Effector memory CD4-positive, alpha-beta T cell (primary cell): ENCODE data around the gene SBF2.

Source experiments
- DNase-seq, 3 donors: peaks; one replicate each; pipeline ENCODE4 v3.0.0-alpha.2; 2020
- H3K27ac ChIP-seq: 2 replicates; pipeline ENCODE4 v1.7.0; 2013; ENCODE audit warnings: mild to moderate bottlenecking, low read length, moderate library complexity; ENCODE audit not compliant: insufficient read depth, poor library complexity, severe bottlenecking
- H3K27me3 ChIP-seq: replicated peaks from 2 replicates; pipeline ENCODE4 v1.7.0; 2013; ENCODE audit warnings: mild to moderate bottlenecking, low read length; ENCODE audit not compliant: insufficient read depth, control insufficient read depth, poor library complexity, severe bottlenecking
- H3K36me3 ChIP-seq: 2 replicates; pipeline ENCODE4 v1.7.0; 2013; ENCODE audit warnings: mild to moderate bottlenecking, low read length, moderate library complexity; ENCODE audit not compliant: control insufficient read depth, insufficient read depth
- H3K4me1 ChIP-seq: 2 replicates; pipeline ENCODE4 v1.7.0; 2013; ENCODE audit warnings: low read length, mild to moderate bottlenecking; ENCODE audit not compliant: control insufficient read depth, insufficient read depth, poor library complexity, severe bottlenecking
- H3K4me3 ChIP-seq: 2 replicates; pipeline ENCODE4 v1.7.0; 2013; ENCODE audit warnings: low read length, low read depth, mild to moderate bottlenecking; ENCODE audit not compliant: insufficient read depth, poor library complexity, severe bottlenecking
- H3K9me3 ChIP-seq: 2 replicates; pipeline ENCODE4 v1.7.0; 2013; ENCODE audit warnings: mild to moderate bottlenecking, low read length, moderate library complexity; ENCODE audit not compliant: control insufficient read depth
- total RNA-seq, 3 donors: gene quantifications; one replicate each; lab custom pipeline; 2026; lab: John Stamatoyannopoulos, UW

SBF2 gene
- total RNA-seq, result 30.4 to 44.0 (median 43.8) reads per million in 3 donors

DNA sequence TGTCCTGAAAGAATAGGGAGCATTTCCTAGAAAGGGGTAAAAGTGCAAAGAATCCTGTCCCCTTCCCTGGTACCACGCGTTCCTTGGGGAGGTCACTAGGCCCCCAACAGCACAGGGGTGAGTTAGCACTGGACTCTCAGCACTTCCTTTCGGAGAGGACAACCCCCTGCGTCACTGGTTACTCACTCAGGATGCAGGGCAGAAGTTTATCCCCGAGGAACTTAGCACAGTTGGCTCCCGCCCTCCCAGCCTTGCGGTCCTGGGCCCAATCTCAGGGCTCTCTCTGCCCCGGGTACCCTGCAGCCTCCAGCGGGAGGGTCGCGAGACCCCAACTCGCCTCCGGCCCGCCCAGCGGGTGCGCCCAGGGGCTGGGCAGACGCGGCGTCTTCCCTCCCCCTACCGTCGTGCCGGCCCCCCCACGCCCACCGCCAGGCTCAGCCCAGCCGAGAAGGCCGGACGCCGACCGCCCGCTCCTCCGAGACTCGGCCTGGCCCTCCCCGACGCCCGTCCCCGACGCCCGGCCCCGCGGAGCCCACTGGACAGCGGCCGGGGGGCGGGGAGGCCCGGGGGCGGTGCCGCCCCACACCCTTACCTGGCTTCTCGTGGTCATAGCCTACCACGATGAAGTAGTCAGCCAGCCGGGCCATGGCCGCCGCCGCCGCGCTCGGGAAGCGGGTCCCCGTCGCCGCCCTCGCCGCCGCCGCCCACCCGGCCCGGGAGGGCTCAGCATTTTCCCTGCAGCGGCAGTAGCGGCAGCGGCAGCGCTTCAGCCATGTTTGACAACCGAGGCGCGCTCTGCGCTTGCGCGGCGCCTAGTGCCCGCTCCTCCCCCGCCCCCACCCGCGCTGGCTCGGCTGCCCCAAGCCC lies at the start of gene SBF2:
SBF2 (minus strand) TSS at position 797 of the 867 bp plus-strand sequence; CDS start at position 647, 150 bp downstream.
- H3K27ac ChIP-seq, result no peak within 1 kb of the TSS
- H3K4me3 ChIP-seq, result peak within 1 kb of the TSS; percentile 80
- H3K9me3 ChIP-seq, result no peaks in the 10 kb centered on the region
- peaks cover 12% of the 10 kb centered on the region for H3K4me1 ChIP-seq
- peak; percentile 64 to 74 (median 65) for DNase-seq
- H3K36me3 ChIP-seq, result no peaks in the 10 kb centered on the region
- H3K27me3 ChIP-seq, result no peaks in the 10 kb centered on the region

DNA sequence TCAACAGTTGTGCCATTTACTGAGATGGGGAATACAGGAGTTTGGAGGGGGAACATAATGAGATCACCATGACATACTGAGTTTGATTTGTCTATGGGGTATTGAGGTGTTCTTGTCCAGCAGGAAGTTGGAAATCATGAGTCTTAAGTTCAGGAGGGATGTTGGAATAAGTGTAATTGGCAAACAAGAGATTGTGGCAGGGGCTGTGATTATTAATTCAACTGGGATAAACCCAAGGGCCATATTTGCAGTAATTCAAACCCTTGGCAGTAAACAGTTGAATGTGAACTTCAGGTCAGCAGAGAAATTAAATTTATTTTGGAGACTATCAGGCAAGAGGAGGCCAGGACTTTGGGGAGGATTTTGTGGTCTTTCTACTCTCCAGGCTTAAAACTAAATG lies 44.3 kb upstream of the SBF2 start:
- no peak overlapping the region for H3K27ac ChIP-seq
- H3K4me1 ChIP-seq, result no peaks in the 10 kb centered on the region
- no peak for DNase-seq
- no peaks in the 10 kb centered on the region for H3K27me3 ChIP-seq
- H3K9me3 ChIP-seq, result no peaks in the 10 kb centered on the region
- no peak overlapping the region for H3K4me3 ChIP-seq
- H3K36me3 ChIP-seq, result no peaks in the 10 kb centered on the region

DNA sequence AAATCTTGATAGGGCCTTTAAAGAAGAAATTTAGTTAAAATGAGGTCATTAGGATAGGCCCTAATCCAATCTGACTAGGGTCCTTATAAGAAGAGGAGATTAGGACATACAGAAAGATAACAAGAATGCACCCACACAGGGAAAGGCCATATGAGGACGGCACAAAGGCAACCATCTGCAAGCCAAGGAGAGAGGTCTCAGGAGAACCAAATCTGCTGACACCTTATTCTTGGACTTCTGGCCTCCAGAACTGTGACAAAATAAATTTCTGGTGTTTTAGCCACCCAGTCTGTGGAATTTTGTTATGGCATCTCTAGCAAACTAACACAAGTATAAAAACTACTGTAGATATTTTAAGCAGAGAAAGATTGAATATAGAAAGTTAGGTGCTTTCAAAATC lies 39.5 kb upstream of the SBF2 start:
- Histone ChIP-seq H3K27me3 (no peaks in the 10 kb centered on the region), H3K4me1 (no peaks in the 10 kb centered on the region), H3K4me3 (no peak overlapping the region), H3K36me3 (no peaks in the 10 kb centered on the region), H3K27ac (no peak overlapping the region), H3K9me3 (no peaks in the 10 kb centered on the region)
- no peak for DNase-seq

DNA sequence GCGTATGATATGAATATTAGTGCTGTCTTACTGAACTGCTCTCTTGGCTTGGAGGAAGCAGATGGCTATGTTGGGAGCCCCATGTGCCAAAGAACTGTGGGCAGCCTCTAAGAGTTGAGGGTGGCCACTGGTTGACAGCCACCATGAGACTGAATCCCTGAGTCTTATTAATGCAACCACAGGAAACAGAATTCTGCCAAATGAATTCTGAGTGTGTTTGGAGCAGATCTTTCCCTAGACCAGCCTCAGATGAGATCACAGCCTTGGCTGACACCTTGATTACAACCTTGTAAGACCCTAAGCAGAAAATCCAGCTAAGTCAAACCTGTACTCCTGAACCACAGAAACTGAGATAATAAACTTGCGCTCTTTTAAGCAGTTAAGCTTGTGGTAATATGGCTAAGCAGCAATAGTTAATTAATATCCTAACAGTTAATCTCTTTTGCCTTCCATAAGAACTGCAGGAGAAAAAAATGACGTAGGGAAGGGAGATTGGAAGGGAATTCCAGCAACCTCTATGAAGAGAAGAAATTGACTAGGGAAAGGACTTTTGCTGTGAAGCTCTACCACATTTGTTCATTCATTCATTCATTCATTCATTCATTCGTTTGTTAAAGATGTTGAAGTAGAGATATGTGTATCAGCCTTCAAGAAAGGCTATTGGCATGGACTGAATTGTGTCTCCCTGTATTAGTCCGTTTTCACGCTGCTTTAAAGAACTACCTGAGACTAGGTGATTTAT lies 37.7 kb upstream of the SBF2 start:
- H3K27me3 ChIP-seq, result no peaks in the 10 kb centered on the region
- H3K36me3 ChIP-seq, result no peaks in the 10 kb centered on the region
- DNase-seq, result no peak
- H3K27ac ChIP-seq, result no peak overlapping the region
- no peaks in the 10 kb centered on the region for H3K9me3 ChIP-seq
- no peak overlapping the region for H3K4me3 ChIP-seq
- H3K4me1 ChIP-seq, result no peaks in the 10 kb centered on the region

DNA sequence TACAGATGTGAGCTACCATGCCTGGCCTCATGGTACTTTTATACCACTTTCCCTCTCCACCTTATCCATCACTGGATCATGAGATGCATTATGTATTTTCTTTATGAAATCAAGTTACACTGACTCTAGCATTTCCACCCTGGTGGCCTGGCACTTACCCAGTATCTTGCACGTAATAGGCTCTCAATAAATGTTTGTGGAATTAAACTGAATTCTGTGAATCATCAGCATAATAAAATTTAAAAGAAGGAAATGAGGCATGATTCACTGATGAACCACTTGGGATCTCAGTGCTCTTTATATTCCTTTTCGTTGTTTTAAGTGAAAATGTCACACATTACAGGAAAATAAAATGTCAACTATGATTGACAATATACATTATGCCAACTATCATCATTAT lies 35.9 kb upstream of the SBF2 start:
- Histone ChIP-seq H3K36me3 (no peaks in the 10 kb centered on the region), H3K4me3 (no peak overlapping the region), H3K27ac (no peak overlapping the region), H3K9me3 (no peaks in the 10 kb centered on the region), H3K27me3 (no peaks in the 10 kb centered on the region), H3K4me1 (no peaks in the 10 kb centered on the region)
- no peak for DNase-seq

DNA sequence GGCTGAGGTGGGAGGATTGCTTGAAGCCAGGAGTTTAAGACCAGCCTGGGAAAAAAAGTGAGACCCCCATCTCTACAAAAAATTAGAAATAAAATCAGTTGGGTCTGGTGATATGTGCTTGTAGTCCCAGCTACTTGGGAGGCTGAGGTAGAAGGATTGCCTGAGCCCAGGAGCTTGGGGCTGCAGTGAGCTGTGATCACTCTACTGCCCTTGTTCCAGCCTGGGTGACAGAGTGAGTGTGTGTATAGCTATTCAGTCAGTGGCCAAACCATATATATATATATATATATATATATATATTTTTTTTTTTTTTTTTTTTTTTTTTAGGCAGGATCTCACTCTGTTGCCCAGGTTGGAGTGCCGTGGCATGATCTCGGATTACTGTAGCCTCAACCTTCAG lies 35.3 kb upstream of the SBF2 start:
- DNase-seq, result no peak
- Histone ChIP-seq H3K27ac (no peak overlapping the region), H3K4me1 (no peaks in the 10 kb centered on the region), H3K36me3 (no peaks in the 10 kb centered on the region), H3K27me3 (no peaks in the 10 kb centered on the region), H3K9me3 (no peaks in the 10 kb centered on the region), H3K4me3 (no peak overlapping the region)

DNA sequence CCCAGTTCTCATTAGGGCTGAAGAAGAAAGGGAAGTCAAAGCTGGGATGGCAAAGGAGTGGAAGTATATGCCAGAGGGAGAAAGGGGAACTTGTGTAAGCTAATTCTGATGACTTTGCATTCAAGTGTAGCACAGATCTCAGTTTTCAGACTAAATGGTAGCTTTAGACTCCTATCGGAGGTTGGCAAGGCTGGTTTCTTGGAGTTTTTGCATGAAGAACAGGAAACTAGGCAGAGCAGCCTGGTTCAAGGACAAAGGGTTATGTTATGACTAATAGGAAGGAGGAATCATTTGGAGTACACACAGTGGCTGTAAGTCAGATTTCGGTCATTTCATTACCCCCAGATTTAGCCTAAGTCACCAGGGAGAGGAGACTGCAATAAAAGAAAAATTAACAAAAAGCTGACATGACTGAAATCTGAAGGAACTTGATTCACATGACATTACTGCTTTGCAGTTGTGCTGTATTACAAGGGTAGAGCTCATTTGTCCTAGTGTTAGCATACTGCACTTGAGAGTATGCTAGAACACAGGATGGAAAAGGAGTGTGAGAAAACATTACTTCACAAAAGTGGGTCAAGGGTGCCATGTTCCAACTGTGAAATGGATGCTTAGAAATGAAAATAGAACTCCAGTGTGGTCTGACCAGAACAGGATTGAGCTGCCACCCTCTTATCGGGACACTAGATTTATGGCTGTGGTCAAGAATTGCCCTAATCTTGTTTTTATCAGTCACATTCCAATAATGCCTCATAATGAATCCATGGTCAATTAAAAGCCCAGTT lies 34.5 kb upstream of the SBF2 start:
- no peaks in the 10 kb centered on the region for H3K36me3 ChIP-seq
- DNase-seq, result no peak
- H3K4me3 ChIP-seq, result no peak overlapping the region
- no peaks in the 10 kb centered on the region for H3K27me3 ChIP-seq
- no peaks in the 10 kb centered on the region for H3K4me1 ChIP-seq
- no peaks in the 10 kb centered on the region for H3K9me3 ChIP-seq
- H3K27ac ChIP-seq, result no peak overlapping the region

DNA sequence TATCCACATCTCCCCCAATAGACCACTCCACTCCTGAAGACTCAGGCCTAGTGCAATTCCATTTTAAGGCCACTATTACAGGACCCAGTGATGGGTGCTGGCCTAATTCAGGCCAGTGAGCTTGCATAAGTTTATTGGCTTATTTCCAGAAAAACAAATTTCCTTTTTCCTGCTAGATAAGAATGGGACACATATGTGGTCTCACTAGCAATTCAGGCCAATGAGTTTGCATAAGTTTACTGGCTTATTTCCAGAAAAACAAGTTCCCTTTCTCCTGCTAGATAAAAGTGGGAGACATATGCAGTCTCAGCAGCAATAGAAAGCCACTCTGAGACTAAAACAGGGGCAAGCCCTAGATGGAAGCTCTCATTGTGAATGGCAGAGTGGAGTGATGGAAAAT lies 33.2 kb upstream of the SBF2 start:
- H3K4me1 ChIP-seq, result no peaks in the 10 kb centered on the region
- H3K27ac ChIP-seq, result no peak overlapping the region
- no peak for DNase-seq
- H3K4me3 ChIP-seq, result no peak overlapping the region
- H3K9me3 ChIP-seq, result no peaks in the 10 kb centered on the region
- no peaks in the 10 kb centered on the region for H3K27me3 ChIP-seq
- no peaks in the 10 kb centered on the region for H3K36me3 ChIP-seq

DNA sequence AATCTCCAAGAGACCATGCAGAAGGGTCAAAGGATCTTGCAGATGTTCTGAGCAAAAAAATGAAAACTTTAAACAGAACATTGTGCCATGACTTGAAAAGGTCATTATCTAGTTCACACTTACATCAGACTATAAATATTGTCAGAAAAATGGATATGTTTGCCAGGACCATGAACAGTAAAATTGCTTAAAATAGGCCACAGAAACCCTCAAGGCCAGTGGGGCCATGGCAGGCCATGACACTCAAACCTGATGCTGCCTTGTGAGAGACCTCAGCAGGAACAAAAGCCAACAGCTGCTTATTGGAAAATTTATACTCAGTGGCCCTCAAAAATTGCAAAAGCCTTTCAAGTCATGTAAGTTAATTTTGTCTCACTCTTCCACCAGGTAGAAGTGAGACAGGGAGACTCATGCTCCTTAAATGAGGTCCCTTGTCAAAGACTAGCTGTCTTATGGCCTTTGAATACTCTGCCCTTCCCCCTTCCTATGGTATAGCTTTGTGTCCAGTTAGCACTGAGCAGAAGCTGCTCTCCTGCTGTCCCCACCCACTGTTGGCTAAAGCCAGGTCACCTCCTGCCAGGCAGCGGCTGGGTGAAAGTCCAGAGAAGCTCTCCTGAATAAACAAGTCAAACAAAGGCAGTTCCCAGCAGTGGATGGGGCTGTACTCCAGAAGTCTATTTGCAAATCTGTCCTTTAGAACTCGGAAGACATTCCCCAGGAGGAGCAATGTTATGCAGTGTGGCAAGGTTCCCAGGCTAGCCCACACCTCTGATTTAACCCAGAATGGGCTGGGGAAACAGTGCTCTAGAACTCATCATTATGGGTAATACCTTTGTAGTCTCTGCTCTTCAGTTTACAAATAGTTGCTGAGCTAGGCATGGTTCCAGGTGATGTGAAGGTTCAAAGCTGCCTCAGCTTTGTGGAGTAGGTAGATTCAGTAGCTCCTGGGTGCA lies 32.3 kb upstream of the SBF2 start:
- H3K27me3 ChIP-seq, result no peaks in the 10 kb centered on the region
- no peak overlapping the region for H3K4me3 ChIP-seq
- DNase-seq, result no peak
- no peaks in the 10 kb centered on the region for H3K9me3 ChIP-seq
- H3K4me1 ChIP-seq, result no peaks in the 10 kb centered on the region
- H3K36me3 ChIP-seq, result no peaks in the 10 kb centered on the region
- H3K27ac ChIP-seq, result no peak overlapping the region
